Sigmoid colon (tissue), 7 donors: ENCODE results near the gene KATNAL2. TPM values are rescaled to one million over a fixed set of nuclear protein-coding genes. Genes with fewer than 3 reads are reported as not detected.

Source experiments
- DNase-seq: peaks from one replicate; pipeline ENCODE4 v3.0.0-alpha.2; 2019
- H3K27ac ChIP-seq, 4 donors: fragments of 200-600 bp; sonication (generic); one replicate each; pipeline ENCODE4 v1.5.1; 2016 to 2019; ENCODE audit warnings: mild to moderate bottlenecking in 1 of 4
- H3K27me3 ChIP-seq, 3 donors: fragments of 200-600 bp; sonication (generic); one replicate each; pipeline ENCODE4 v1.5.1; 2019; ENCODE audit warnings: mild to moderate bottlenecking in 1 of 3
- H3K36me3 ChIP-seq, 4 donors: fragments of 200-600 bp; sonication (generic); one replicate each; pipeline ENCODE4 v1.5.1; 2016 to 2019
- H3K4me1 ChIP-seq, 4 donors: fragments of 200-600 bp; sonication (generic); one replicate each; pipeline ENCODE4 v1.5.1; 2017 to 2019
- H3K4me3 ChIP-seq, 4 donors: fragments of 200-600 bp; sonication (generic); one replicate each; pipeline ENCODE4 v1.5.1; 2017 to 2019; ENCODE audit warnings: mild to moderate bottlenecking in 2 of 4, moderate library complexity in 1 of 4
- H3K9me3 ChIP-seq, 4 donors: fragments of 200-600 bp in 3 of 4; sonication (generic) in 3 of 4; one replicate each; pipeline versions ENCODE4 v1.5.1 to v1.6.1; 2013 to 2019
- CTCF ChIP-seq, 4 experiments: fragments of 450-650 bp in 3 of 4; fragments of 200-600 bp in 1 of 4; IDR thresholded peaks; one replicate each; pipeline ENCODE4 v1.5.1; 2016 to 2019; ENCODE audit warnings: antibody characterized with exemption in 4 of 4, mild to moderate bottlenecking in 3 of 4, moderate library complexity in 2 of 4
- EP300 ChIP-seq, 4 donors: sonication (generic); formaldehyde crosslinking; IDR thresholded peaks; one replicate each; pipeline ENCODE4 v1.6.1; 2017; ENCODE audit warnings: antibody characterized with exemption in 4 of 4
- POLR2A ChIP-seq, 2 donors: fragments of 450-650 bp; IDR thresholded peaks; one replicate each; pipeline ENCODE4 v1.6.1; 2016; ENCODE audit warnings: antibody characterized with exemption in 2 of 2, mild to moderate bottlenecking in 2 of 2, moderate library complexity in 2 of 2
- POLR2AphosphoS5 ChIP-seq, 4 donors: sonication (generic); formaldehyde crosslinking; IDR thresholded peaks; one replicate each; pipeline ENCODE4 v1.6.1; 2017; ENCODE audit warnings: antibody characterized with exemption in 4 of 4
- WGBS, 2 donors: extraction: QIAGEN DNeasy Blood & Tissue Kit; methylation state at CpG; one replicate each; pipeline ENCODE4 v1.1.7; 2013; 5-methylcytosine and 5-hydroxymethylcytosine counted together
- intact Hi-C: fragments of 100-400 bp; cut with DNase I; formaldehyde crosslinking; loops from one replicate; pipeline ENCODE4 v1.15.1; 2023
- polyA plus RNA-seq, 3 donors: library from polyadenylated mRNA; stranded (reverse); fragments of 200-250 nt; gene quantifications; one replicate each; pipeline ENCODE4 v1.2.3, GENCODE V29; 2013
- total RNA-seq, 4 donors: library from RNA; depleted of rRNA; stranded (reverse); fragments of >200 nt; gene quantifications; one replicate each; pipeline ENCODE4 v1.1.0, GENCODE V29; 2016
- donor health status: healthy with polysubstance abuse.
- donor health status: Bipolar disorder and iron deficiency.
- donor health status: healthy.

KATNAL2 gene
- total and polyA plus RNA-seq, 7 donors = 0.60 to 18.8 (median 2.5) TPM

- Histone ChIP-seq H3K9me3 (peaks cover 0 to 3% (median 0%) of the 10 kb centered on the region in 4 donors), H3K27ac (no peak overlapping the region), H3K4me3 (no peak overlapping the region), H3K27me3 (no peaks in the 10 kb centered on the region), H3K4me1 (no peaks in the 10 kb centered on the region), H3K36me3 (peaks cover 0 to 17% (median 5%) of the 10 kb centered on the region in 4 donors)
- TF ChIP-seq EP300 (IDR thresholded peaks at IDR 0.05) (no peak), CTCF (IDR thresholded peaks at IDR 0.05) (no peak), POLR2AphosphoS5 (IDR thresholded peaks at IDR 0.05) (no peak), POLR2A (IDR thresholded peaks at IDR 0.05) (no peak)
- intact Hi-C loops = no loop called here
- WGBS, 2 donors = 94 to 96% methylated on average over 2 of the region's 2 CpGs
- DNase-seq = no peak
These were observed 23.3 kb upstream of the KATNAL2 start for GRCh38 chr18:46894124-46894523.

GRCh38 chr18:46899274-46899948 lies 18.0 kb upstream of the KATNAL2 start:
- TF ChIP-seq POLR2A (IDR thresholded peaks at IDR 0.05) (no peak), EP300 (IDR thresholded peaks at IDR 0.05) (no peak)
- Histone ChIP-seq H3K36me3 (no peaks in the 10 kb centered on the region), H3K4me3 (no peak overlapping the region), H3K9me3 (no peaks in the 10 kb centered on the region), H3K27ac (no peak overlapping the region), H3K4me1 (no peaks in the 10 kb centered on the region), H3K27me3 (no peaks in the 10 kb centered on the region)
- intact Hi-C loops = no loop called here
- WGBS, 2 donors = 75 to 77% methylated on average over 2 of the region's 2 CpGs
- DNase-seq = no peak

DNA sequence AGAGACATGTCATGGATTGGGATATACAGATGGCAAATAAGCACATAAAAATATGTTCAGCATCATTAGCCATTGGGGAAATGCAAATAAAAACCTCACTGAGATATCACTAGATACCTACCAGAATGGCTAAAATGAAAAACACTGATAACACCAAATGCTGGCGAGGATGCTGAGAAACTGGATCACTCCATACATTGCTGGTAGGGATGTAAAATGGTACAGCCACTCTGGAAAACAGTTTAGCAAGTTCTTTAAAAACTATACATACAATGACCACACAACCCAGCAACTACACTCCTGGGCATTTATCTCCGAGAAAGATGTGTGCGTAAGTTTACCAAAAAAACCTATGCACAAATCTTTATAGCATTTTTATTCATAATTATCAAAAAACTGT lies 14.0 kb upstream of the KATNAL2 start:
- no peaks in the 10 kb centered on the region for H3K36me3 ChIP-seq
- H3K27ac ChIP-seq = no peak overlapping the region
- H3K27me3 ChIP-seq = no peaks in the 10 kb centered on the region
- intact Hi-C loops = no loop called here
- no peak overlapping the region for H3K4me3 ChIP-seq
- DNase-seq = no peak
- H3K9me3 ChIP-seq = no peaks in the 10 kb centered on the region
- no peaks in the 10 kb centered on the region for H3K4me1 ChIP-seq
- 98 to 99% methylated on average over 3 of the region's 3 CpGs for WGBS, 2 donors
- TF ChIP-seq EP300 (IDR thresholded peaks at IDR 0.05) = no peak
- no peak for TF ChIP-seq POLR2A (IDR thresholded peaks at IDR 0.05)
- no peak for TF ChIP-seq POLR2AphosphoS5 (IDR thresholded peaks at IDR 0.05)
- TF ChIP-seq CTCF (IDR thresholded peaks at IDR 0.05) = no peak

GRCh38 chr18:46909497-46909896 lies 7.9 kb upstream of the KATNAL2 start:
- intact Hi-C loops = no loop called here
- Histone ChIP-seq H3K27ac (no peak overlapping the region), H3K9me3 (no peaks in the 10 kb centered on the region), H3K36me3 (no peaks in the 10 kb centered on the region), H3K4me1 (peaks cover 0 to 2% (median 0%) of the 10 kb centered on the region in 4 donors), H3K27me3 (no peaks in the 10 kb centered on the region), H3K4me3 (no peak overlapping the region)
- WGBS, 2 donors = 95 to 99% methylated on average over 3 of the region's 3 CpGs
- DNase-seq = no peak
- TF ChIP-seq POLR2AphosphoS5 (IDR thresholded peaks at IDR 0.05) = no peak
- no peak for TF ChIP-seq CTCF (IDR thresholded peaks at IDR 0.05)
- no peak for TF ChIP-seq POLR2A (IDR thresholded peaks at IDR 0.05)
- no peak for TF ChIP-seq EP300 (IDR thresholded peaks at IDR 0.05)

DNA sequence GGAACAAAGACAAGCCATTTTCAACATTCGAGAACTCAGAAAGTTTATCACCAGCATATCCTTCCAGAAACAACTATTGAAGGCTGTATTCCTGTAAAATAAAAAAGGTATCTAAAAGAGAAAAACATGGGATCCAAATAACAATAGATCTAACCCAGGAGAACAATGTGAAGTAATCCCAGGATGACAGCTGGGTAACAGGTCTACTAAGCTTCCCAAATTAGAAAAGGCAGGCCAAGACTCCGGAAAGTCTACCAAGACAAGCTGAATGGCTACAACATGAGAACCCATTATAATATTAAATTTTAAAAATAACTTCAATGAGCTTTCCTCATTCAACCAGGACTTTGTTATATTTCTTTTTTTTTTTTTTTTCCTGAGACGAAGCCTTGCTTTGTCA lies 6.5 kb upstream of the KATNAL2 start:
- no peaks in the 10 kb centered on the region for H3K36me3 ChIP-seq
- no peaks in the 10 kb centered on the region for H3K9me3 ChIP-seq
- H3K27me3 ChIP-seq = no peaks in the 10 kb centered on the region
- no peak for DNase-seq
- H3K27ac ChIP-seq = no peak overlapping the region
- 92 to 97% methylated on average over 3 of the region's 3 CpGs for WGBS, 2 donors
- H3K4me3 ChIP-seq = no peak overlapping the region
- H3K4me1 ChIP-seq = peaks cover 0 to 15% (median 9%) of the 10 kb centered on the region in 4 donors
- TF ChIP-seq CTCF (IDR thresholded peaks at IDR 0.05) (no peak), POLR2A (IDR thresholded peaks at IDR 0.05) (no peak)
- intact Hi-C loops = loop anchor here (10.0 kb wide), 1 partner anchor 806 kb away; the partner anchor contains the start of gene HAUS1
